CD4-positive, alpha-beta T cell treated with Interleukin-15 for 4 hours (primary cell): ENCODE measurements around the gene ERBB4.
"Not testable (repeated sequence)": the region's sequence is repeated elsewhere in the genome, so short reads cannot be mapped to it uniquely, and the experiment has no call there.

Source experiments
- DNase-seq: peaks from one replicate; pipeline ENCODE4 v3.0.0-alpha.2; 2020; ENCODE audit warnings: low spot score

Gene ERBB4

GRCh38 chr2:212528106-212528856 is 10.3 kb downstream of the ERBB4 start:
- DNase-seq = no peak

GRCh38 chr2:212526059-212526458 is 12.5 kb downstream of the ERBB4 start:
- DNase-seq = no peak

- no peak for DNase-seq
Measured at GRCh38 chr2:212523756-212524155, 14.8 kb downstream of the ERBB4 start.

- DNase-seq = no peak
Measured at GRCh38 chr2:212520340-212520739, 18.3 kb downstream of the ERBB4 start.

- no peak for DNase-seq
Measured at GRCh38 chr2:212517693-212518092, 20.9 kb downstream of the ERBB4 start.

GRCh38 chr2:212505586-212505985 is 33.0 kb downstream of the ERBB4 start:
- DNase-seq = no peak

- DNase-seq = no peak
Measured at GRCh38 chr2:212495046-212495445, 43.6 kb downstream of the ERBB4 start.

- DNase-seq = no peak
Measured at GRCh38 chr2:212494418-212495020, 44.1 kb downstream of the ERBB4 start.

GRCh38 chr2:212489719-212490346 is 48.8 kb downstream of the ERBB4 start:
- no peak for DNase-seq

GRCh38 chr2:212488611-212489010 is 50.0 kb downstream of the ERBB4 start:
- no peak for DNase-seq

- DNase-seq = no peak
Measured at GRCh38 chr2:212484563-212485080, 54.0 kb downstream of the ERBB4 start.

- no peak for DNase-seq
Measured at GRCh38 chr2:212480447-212480846, 58.2 kb downstream of the ERBB4 start.

GRCh38 chr2:212477571-212477970 is 61.0 kb downstream of the ERBB4 start:
- no peak for DNase-seq

GRCh38 chr2:212473211-212473610 is 65.4 kb downstream of the ERBB4 start:
- no peak for DNase-seq

- not testable (repeated sequence) for DNase-seq
Measured at GRCh38 chr2:212467551-212467950, 71.1 kb downstream of the ERBB4 start.

GRCh38 chr2:212465456-212465855 is 73.1 kb downstream of the ERBB4 start:
- no peak for DNase-seq

- not testable (repeated sequence) for DNase-seq
Measured at GRCh38 chr2:212461708-212462107, 76.9 kb downstream of the ERBB4 start.

- no peak for DNase-seq
Measured at GRCh38 chr2:212454149-212454548, 84.5 kb downstream of the ERBB4 start.

GRCh38 chr2:212451786-212452231 is 86.8 kb downstream of the ERBB4 start:
- DNase-seq = no peak

- DNase-seq = no peak
Measured at GRCh38 chr2:212448698-212449097, 89.9 kb downstream of the ERBB4 start.

GRCh38 chr2:212441821-212442220 is 96.8 kb downstream of the ERBB4 start:
- no peak for DNase-seq

GRCh38 chr2:212441141-212441540 is 97.5 kb downstream of the ERBB4 start:
- DNase-seq = no peak
